ENCODE measurements around the gene C2orf49.

DNA sequence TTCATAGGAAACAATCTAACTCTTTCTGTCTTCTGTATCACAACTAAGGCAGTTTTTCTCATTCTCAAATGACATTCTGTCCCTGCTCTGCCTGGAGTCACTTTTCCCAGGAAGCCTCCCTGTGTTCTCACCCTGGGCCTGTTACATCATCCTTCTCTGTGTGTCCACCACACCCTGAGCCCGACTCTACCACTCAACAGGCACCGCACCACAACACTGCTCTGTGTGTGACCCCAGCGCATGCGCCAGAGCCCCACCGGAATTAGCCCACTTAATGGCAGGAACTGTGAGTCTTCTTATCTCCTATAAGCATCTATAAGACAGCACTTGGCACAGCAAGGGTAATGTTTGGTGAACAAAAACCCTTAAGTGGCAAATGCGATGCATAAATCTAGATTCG is 40.1 kb upstream of the C2orf49 start:
- TF ChIP-seq, protein P1, sequence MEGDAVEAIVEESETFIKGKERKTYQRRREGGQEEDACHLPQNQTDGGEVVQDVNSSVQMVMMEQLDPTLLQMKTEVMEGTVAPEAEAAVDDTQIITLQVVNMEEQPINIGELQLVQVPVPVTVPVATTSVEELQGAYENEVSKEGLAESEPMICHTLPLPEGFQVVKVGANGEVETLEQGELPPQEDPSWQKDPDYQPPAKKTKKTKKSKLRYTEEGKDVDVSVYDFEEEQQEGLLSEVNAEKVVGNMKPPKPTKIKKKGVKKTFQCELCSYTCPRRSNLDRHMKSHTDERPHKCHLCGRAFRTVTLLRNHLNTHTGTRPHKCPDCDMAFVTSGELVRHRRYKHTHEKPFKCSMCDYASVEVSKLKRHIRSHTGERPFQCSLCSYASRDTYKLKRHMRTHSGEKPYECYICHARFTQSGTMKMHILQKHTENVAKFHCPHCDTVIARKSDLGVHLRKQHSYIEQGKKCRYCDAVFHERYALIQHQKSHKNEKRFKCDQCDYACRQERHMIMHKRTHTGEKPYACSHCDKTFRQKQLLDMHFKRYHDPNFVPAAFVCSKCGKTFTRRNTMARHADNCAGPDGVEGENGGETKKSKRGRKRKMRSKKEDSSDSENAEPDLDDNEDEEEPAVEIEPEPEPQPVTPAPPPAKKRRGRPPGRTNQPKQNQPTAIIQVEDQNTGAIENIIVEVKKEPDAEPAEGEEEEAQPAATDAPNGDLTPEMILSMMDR (IDR thresholded peaks at IDR 0.05): no peak
- TF ChIP-seq POLR2A (IDR thresholded peaks at IDR 0.05): no peak
- TF ChIP-seq EP300 (IDR thresholded peaks at IDR 0.05): no peak
